Sciatic nerve (tissue), 2 donors: ENCODE results near the gene EFNA5. TPM values are rescaled to one million over a fixed set of nuclear protein-coding genes. Genes with fewer than 3 reads are reported as not detected.
"Not testable (repeated sequence)": the region's sequence is repeated elsewhere in the genome, so short reads cannot be mapped to it uniquely, and the experiment has no call there.

ENCODE experiments used
- ATAC-seq: fragments of 200-7000 bp; cut with Tn5 transposase; one replicate; pipeline ENCODE4 v1.9.1; 2020; ENCODE audit warnings: mild to moderate bottlenecking, moderate library complexity
- DNase-seq: peaks from one replicate; pipeline ENCODE4 v3.0.0-alpha.2; 2020; ENCODE audit warnings: low spot score
- intact Hi-C: fragments of 100-400 bp; cut with DNase I; formaldehyde crosslinking; loops from one replicate; pipeline ENCODE4 v1.14.2; 2022
- total RNA-seq: library from RNA; stranded (reverse); fragmentation: NEBNext Ultra II Directional; extraction: Animal tissue kit (Norgen Biotek cat#: 25700); gene quantifications from one replicate; pipeline ENCODE4 v1.2.1, GENCODE V29; 2021
- donor health status: DM: no; HTN: no; CAD: no.
- donor health status: DM: no; HTN: no; CAD: no.

EFNA5 gene
- total RNA-seq, 1 donor from 2014 or later, result 18.5 TPM

DNA sequence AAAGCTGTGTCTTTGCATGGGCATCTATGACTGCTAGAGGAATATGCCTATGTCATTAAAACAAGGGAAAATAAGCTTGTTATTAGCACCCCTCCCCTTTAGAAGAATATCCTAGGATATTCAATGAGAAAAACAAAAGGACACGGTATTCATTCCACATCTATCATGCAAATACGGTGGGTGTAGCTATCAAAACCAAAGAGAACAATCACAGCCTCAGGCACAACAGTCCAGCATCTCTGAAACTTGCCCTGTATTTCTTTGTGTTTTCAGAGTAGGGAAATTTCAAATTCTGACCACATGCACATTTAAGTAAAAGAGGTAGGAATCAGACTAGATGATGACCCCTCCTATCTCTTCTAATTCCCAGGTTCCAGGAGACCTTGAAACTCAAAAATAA is 209.9 kb downstream of the EFNA5 start:
- ATAC-seq (no peak), DNase-seq (no peak)
- intact Hi-C loops, result no loop called here

GRCh38 chr5:107459605-107460004 is 211.1 kb downstream of the EFNA5 start:
- ATAC-seq (no peak), DNase-seq (no peak)
- intact Hi-C loops, result no loop called here

GRCh38 chr5:107458322-107458721 is 212.4 kb downstream of the EFNA5 start:
- ATAC-seq (no peak), DNase-seq (no peak)
- intact Hi-C loops, result no loop called here

- ATAC-seq (no peak), DNase-seq (no peak)
- intact Hi-C loops, result no loop called here
Measured at GRCh38 chr5:107457881-107458280, 212.9 kb downstream of the EFNA5 start.

DNA sequence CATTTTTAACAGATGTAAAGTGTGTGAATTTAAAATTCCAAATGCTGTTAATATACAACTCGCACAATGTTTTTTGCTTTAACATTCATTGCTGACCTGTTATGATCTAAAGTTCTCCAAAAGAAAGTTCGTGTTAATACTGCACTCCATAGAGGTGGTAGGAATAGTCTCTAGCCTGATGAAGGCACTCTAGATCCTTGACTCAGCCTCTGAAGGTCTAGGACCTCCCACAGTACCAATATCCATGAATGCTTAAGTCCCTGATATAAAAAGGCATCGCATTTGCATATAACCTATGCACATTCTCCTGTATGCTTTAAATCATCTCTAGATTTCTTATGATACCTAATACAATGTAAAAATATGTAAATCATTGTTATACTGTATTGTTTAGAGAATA is 213.6 kb downstream of the EFNA5 start:
- intact Hi-C loops, result no loop called here
- no peak for DNase-seq
- no peak for ATAC-seq

GRCh38 chr5:107456281-107456715 is 214.4 kb downstream of the EFNA5 start:
- ATAC-seq (no peak), DNase-seq (no peak)

GRCh38 chr5:107455111-107455544 is 215.6 kb downstream of the EFNA5 start:
- no peak for DNase-seq
- intact Hi-C loops, result no loop called here
- ATAC-seq, result no peak

More at GRCh38 chr5:107456281-107456715, 214.4 kb downstream of the EFNA5 start:
- intact Hi-C loops, result no loop called here

- ATAC-seq, DNase-seq, intact Hi-C loops: not testable (repeated sequence)
Measured at GRCh38 chr5:107451827-107452226, 218.9 kb downstream of the EFNA5 start.

DNA sequence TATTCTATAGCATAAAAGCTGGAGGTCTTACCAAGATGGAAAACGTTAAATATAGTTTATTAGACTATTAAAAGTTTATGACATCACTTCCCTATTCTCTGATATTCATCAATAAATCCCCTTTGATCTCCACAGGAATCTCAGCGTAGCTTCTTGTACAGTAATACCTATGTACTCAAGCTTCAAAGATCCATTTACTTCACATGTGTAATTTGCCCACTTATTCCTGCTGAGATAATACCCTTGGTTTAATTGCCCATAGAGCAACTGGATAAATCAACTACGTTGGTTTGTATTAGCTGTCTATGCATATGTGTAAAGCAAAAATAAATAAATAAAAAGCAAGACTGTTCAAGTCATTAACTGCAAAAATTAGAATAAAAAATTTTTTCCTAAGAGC is 219.7 kb downstream of the EFNA5 start:
- DNase-seq (no peak), ATAC-seq (no peak)
- intact Hi-C loops, result no loop called here

DNA sequence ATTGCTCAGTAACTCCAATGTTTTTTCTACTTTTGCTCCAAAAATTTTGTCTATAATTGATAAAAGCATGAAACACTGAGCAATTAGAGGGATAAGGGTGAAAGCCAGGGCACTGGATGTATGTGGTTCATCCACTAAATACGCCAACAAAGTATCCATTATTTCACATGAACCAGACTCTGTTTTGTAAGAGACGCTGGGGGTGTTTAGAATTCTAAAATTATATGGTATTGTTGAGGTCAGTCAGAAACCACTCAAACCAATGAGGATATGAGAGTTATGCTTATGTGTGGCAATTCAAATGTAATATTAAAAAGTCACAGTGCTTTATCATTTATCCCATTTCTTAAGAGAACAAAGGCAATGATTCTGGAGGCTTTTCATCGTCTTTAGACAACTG is 220.2 kb downstream of the EFNA5 start:
- intact Hi-C loops, result no loop called here
- ATAC-seq, result no peak
- DNase-seq, result no peak

DNA sequence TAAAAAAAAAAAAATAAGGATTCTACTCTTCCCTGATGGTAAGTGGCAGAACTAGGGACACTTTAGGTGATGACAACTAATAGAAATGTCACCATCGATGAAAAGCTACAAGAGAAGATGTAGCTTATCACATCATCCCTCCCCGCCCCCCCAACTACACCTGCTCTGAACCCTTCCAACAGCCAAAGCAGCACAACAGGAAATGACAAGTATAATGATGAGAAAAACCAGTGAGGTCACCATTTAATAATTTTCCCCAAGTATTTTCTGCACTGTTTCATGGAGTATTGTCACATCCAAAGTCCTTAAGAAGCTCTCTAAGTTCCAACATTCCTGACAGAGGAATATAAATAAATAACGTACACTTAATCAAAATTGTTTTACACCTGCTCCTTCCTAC is 221.4 kb downstream of the EFNA5 start:
- no peak for DNase-seq
- no peak for ATAC-seq
- intact Hi-C loops, result no loop called here

GRCh38 chr5:107447587-107447986 is 223.2 kb downstream of the EFNA5 start:
- intact Hi-C loops, result no loop called here
- ATAC-seq (no peak), DNase-seq (no peak)

GRCh38 chr5:107446972-107447371 is 223.8 kb downstream of the EFNA5 start:
- ATAC-seq (no peak), DNase-seq (no peak)
- intact Hi-C loops, result no loop called here

GRCh38 chr5:107444300-107444699 is 226.4 kb downstream of the EFNA5 start:
- ATAC-seq (no peak), DNase-seq (no peak)
- intact Hi-C loops, result no loop called here

GRCh38 chr5:107443897-107444296 is 226.8 kb downstream of the EFNA5 start:
- ATAC-seq (no peak), DNase-seq (no peak)
- intact Hi-C loops, result no loop called here

GRCh38 chr5:107442452-107442851 is 228.3 kb downstream of the EFNA5 start:
- intact Hi-C loops, result no loop called here
- ATAC-seq, result no peak
- DNase-seq, result no peak

DNA sequence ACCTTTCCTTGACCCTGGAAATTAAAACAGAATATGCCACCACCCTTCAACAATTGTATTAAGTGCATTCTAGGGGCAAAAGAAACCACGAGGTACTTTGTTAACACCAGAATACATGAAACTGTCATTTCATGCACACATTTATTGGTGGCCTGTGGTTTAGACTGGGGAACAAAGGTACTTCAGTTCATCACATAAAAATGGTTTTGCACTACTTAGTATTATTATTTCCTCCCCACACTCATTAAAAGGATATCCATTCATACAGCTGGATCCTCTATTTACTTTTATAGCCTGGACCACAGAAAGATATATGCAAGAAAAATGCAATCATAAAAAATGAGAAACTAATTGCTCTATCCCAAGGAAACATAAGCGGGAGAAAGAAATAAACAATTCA is 230.9 kb downstream of the EFNA5 start:
- no peak for ATAC-seq
- intact Hi-C loops, result no loop called here
- DNase-seq, result no peak

- intact Hi-C loops, result no loop called here
- no peak for ATAC-seq
- DNase-seq, result no peak
Measured at GRCh38 chr5:107437986-107438510, 232.7 kb downstream of the EFNA5 start.

GRCh38 chr5:107437154-107437553 is 233.6 kb downstream of the EFNA5 start:
- intact Hi-C loops, result no loop called here
- no peak for DNase-seq
- no peak for ATAC-seq

GRCh38 chr5:107436201-107436600 is 234.5 kb downstream of the EFNA5 start:
- DNase-seq, result no peak
- intact Hi-C loops, result no loop called here
- ATAC-seq, result no peak

- ATAC-seq, result no peak
- DNase-seq, result no peak
- intact Hi-C loops, result no loop called here
Measured at GRCh38 chr5:107435061-107435460, 235.7 kb downstream of the EFNA5 start.

DNA sequence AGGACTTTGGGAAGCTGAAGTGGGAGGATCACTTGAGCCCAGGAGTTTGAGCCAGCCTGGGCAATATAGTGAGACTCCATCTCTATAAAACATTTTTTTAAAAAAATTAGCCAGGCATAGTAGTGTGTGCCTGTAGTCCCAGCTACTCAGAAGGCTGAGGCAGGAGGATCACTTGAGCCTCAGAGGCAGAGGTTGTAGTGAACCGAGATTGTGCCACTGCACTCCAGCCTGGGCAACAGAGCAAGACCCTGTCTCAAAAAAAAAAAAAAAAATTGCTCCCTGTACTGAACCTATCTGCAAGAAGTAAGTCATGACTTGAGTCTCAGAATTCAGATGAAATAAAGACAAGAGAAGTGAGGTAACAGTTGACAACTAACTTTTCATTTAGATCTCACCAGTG is 237.1 kb downstream of the EFNA5 start:
- intact Hi-C loops, DNase-seq, ATAC-seq: not testable (repeated sequence)
